HEK293 (cell line): ENCODE measurements around the gene BDNF.

Source experiments
- CTCF ChIA-PET: fragments of 350-600 bp; formaldehyde crosslinking; extraction: SDS; loops from one replicate; lab custom pipeline; 2021; ENCODE audit warnings: antibody characterized with exemption; lab: Yijun Ruan, JAX
- POLR2A ChIA-PET: fragments of 300-600 bp; formaldehyde crosslinking; extraction: SDS; loops from one replicate; lab custom pipeline; 2020; ENCODE audit warnings: antibody characterized with exemption, inconsistent platforms; lab: Yijun Ruan, JAX
- H3K27ac ChIP-seq: fragments of 200-500 bp; sonication (Bioruptor generic); 2 replicates; pipeline ENCODE4 v1.5.1; 2014; ENCODE audit warnings: low read depth, low read length, control low read depth, inconsistent platforms; ENCODE audit errors: extremely low read depth
- H3K36me3 ChIP-seq, 2 experiments: fragments of 200-500 bp in 1 of 2; sonication (Bioruptor generic) in 1 of 2; 1 replicate in 1 of 2; 2 replicates in 1 of 2; pipeline ENCODE4 v1.5.1; 2014 to 2017; ENCODE audit warnings: inconsistent platforms in 2 of 2, low read length in 2 of 2; ENCODE audit not compliant: control insufficient read depth in 2 of 2, insufficient read depth in 1 of 2
- H3K4me1 ChIP-seq: fragments of 200-500 bp; sonication (Bioruptor generic); 2 replicates; pipeline ENCODE4 v1.5.1; 2014; ENCODE audit warnings: mild to moderate bottlenecking, low read length, inconsistent platforms; ENCODE audit not compliant: control insufficient read depth, insufficient read depth
- H3K4me3 ChIP-seq: 2 replicates; pipeline ENCODE4 v1.5.1; 2011; ENCODE audit warnings: low read depth, mild to moderate bottlenecking, control low read depth, low read length, moderate library complexity
- H3K9me3 ChIP-seq: fragments of 200-500 bp; sonication (Bioruptor generic); 2 replicates; pipeline ENCODE4 v1.5.1; 2014; ENCODE audit warnings: low read depth, low read length, inconsistent platforms; ENCODE audit not compliant: control insufficient read depth, insufficient read depth
- KLF1 ChIP-seq: fragments of 450-650 bp; formaldehyde crosslinking; IDR thresholded peaks from 2 replicates; pipeline ENCODE4 v1.5.1; 2016; ENCODE audit warnings: missing biosample characterization, missing genetic modification characterization
- KLF17 ChIP-seq: fragments of 450-650 bp; formaldehyde crosslinking; IDR thresholded peaks from 2 replicates; pipeline ENCODE4 v1.5.1; 2016; ENCODE audit warnings: missing biosample characterization, missing genetic modification characterization
- KLF7 ChIP-seq: fragments of 450-650 bp; formaldehyde crosslinking; IDR thresholded peaks from 2 replicates; pipeline ENCODE4 v1.5.1; 2016; ENCODE audit warnings: missing biosample characterization, missing genetic modification characterization, borderline replicate concordance
- SP7 ChIP-seq: fragments of 450-650 bp; formaldehyde crosslinking; IDR thresholded peaks from 2 replicates; pipeline ENCODE4 v1.5.1; 2016; ENCODE audit warnings: missing biosample characterization, missing genetic modification characterization
- ZBTB48 ChIP-seq: fragments of 450-650 bp; formaldehyde crosslinking; IDR thresholded peaks from 2 replicates; pipeline ENCODE4 v1.5.1; 2016; ENCODE audit warnings: missing biosample characterization, missing genetic modification characterization
- ZBTB7A ChIP-seq: fragments of 450-650 bp; formaldehyde crosslinking; IDR thresholded peaks from 2 replicates; pipeline ENCODE4 v1.5.1; 2016; ENCODE audit warnings: low read depth, missing biosample characterization, missing genetic modification characterization
- ZEB2 ChIP-seq: fragments of 450-650 bp; formaldehyde crosslinking; IDR thresholded peaks from 2 replicates; pipeline ENCODE4 v1.5.1; 2016; ENCODE audit warnings: missing biosample characterization, missing genetic modification characterization
- ZFP69B ChIP-seq: fragments of 450-650 bp; formaldehyde crosslinking; IDR thresholded peaks from 2 replicates; pipeline ENCODE4 v1.5.1; 2016; ENCODE audit warnings: missing biosample characterization, missing genetic modification characterization
- ZNF121 ChIP-seq: fragments of 450-650 bp; formaldehyde crosslinking; IDR thresholded peaks from 2 replicates; pipeline ENCODE4 v1.5.1; 2016; ENCODE audit warnings: missing biosample characterization, missing genetic modification characterization
- ZNF146 ChIP-seq: fragments of 450-650 bp; formaldehyde crosslinking; IDR thresholded peaks from 2 replicates; pipeline ENCODE4 v1.5.1; 2016; ENCODE audit warnings: missing biosample characterization, missing genetic modification characterization
- ZNF184 ChIP-seq: fragments of 450-650 bp; IDR thresholded peaks from 2 replicates; pipeline ENCODE4 v1.5.1; 2018; ENCODE audit warnings: missing biosample characterization, mild to moderate bottlenecking, missing genetic modification characterization
- ZNF2 ChIP-seq: fragments of 450-650 bp; formaldehyde crosslinking; IDR thresholded peaks from 2 replicates; pipeline ENCODE4 v1.5.1; 2016; ENCODE audit warnings: missing biosample characterization, missing genetic modification characterization
- ZNF202 ChIP-seq: fragments of 450-650 bp; formaldehyde crosslinking; IDR thresholded peaks from 2 replicates; pipeline ENCODE4 v1.5.1; 2016; ENCODE audit warnings: missing biosample characterization, missing genetic modification characterization, borderline replicate concordance
- ZNF214 ChIP-seq: fragments of 450-650 bp; formaldehyde crosslinking; IDR thresholded peaks from 2 replicates; pipeline ENCODE4 v1.5.1; 2017; ENCODE audit warnings: missing biosample characterization, mild to moderate bottlenecking, missing genetic modification characterization, borderline replicate concordance
- ZNF280C ChIP-seq: fragments of 450-650 bp; formaldehyde crosslinking; IDR thresholded peaks from 2 replicates; pipeline ENCODE4 v1.5.1; 2016; ENCODE audit warnings: missing biosample characterization, missing genetic modification characterization
- ZNF302 ChIP-seq: fragments of 450-650 bp; formaldehyde crosslinking; IDR thresholded peaks from 2 replicates; pipeline ENCODE4 v1.5.1; 2016; ENCODE audit warnings: missing biosample characterization, missing genetic modification characterization, low read depth
- ZNF350 ChIP-seq: fragments of 450-650 bp; formaldehyde crosslinking; IDR thresholded peaks from 2 replicates; pipeline ENCODE4 v1.5.0; 2017; ENCODE audit warnings: missing biosample characterization, mild to moderate bottlenecking, missing genetic modification characterization
- ZNF416 ChIP-seq: fragments of 450-650 bp; formaldehyde crosslinking; IDR thresholded peaks from 2 replicates; pipeline ENCODE4 v1.5.1; 2016; ENCODE audit warnings: missing biosample characterization, missing genetic modification characterization
- ZNF555 ChIP-seq: fragments of 450-650 bp; formaldehyde crosslinking; conservative IDR thresholded peaks from 2 replicates; pipeline ENCODE4 v1.5.1; 2017; ENCODE audit warnings: missing biosample characterization, mild to moderate bottlenecking, missing genetic modification characterization, inconsistent platforms
- ZNF621 ChIP-seq: fragments of 450-650 bp; formaldehyde crosslinking; IDR thresholded peaks from 2 replicates; pipeline ENCODE4 v1.5.1; 2017; ENCODE audit warnings: missing biosample characterization, missing genetic modification characterization
- ZNF639 ChIP-seq: fragments of 450-650 bp; formaldehyde crosslinking; IDR thresholded peaks from 2 replicates; pipeline ENCODE4 v1.5.1; 2016; ENCODE audit warnings: missing biosample characterization, missing genetic modification characterization
- ZNF792 ChIP-seq: fragments of 450-650 bp; formaldehyde crosslinking; IDR thresholded peaks from 2 replicates; pipeline ENCODE4 v1.5.1; 2016; ENCODE audit warnings: missing biosample characterization, missing genetic modification characterization

Gene BDNF

GRCh38 chr11:27660171-27660570, 40.1 kb downstream of the BDNF start (continued):
- TF ChIP-seq KLF17: no peak
- no peak for TF ChIP-seq ZBTB48

GRCh38 chr11:27658535-27659236, 41.6 kb downstream of the BDNF start:
- POLR2A ChIA-PET: no interaction called here
- H3K4me1 ChIP-seq: no peaks in the 10 kb centered on the region

GRCh38 chr11:27656806-27657483, 43.3 kb downstream of the BDNF start:
- H3K27ac ChIP-seq: no peak overlapping the region
- CTCF ChIA-PET: no interaction called here
- no peak overlapping the region for H3K4me3 ChIP-seq
- H3K9me3 ChIP-seq: no peaks in the 10 kb centered on the region
- no peaks in the 10 kb centered on the region for H3K36me3 ChIP-seq
- POLR2A ChIA-PET: no interaction called here
- H3K4me1 ChIP-seq: no peaks in the 10 kb centered on the region
- TF ChIP-seq ZNF792 (tag by site-specific recombination) (no peak), ZNF555 (tag by site-specific recombination) (no peak), SP7 (tag by site-specific recombination) (no peak), ZBTB7A (tag by site-specific recombination) (no peak), ZNF350 (no peak), ZNF214 (tag by site-specific recombination) (no peak)

More at GRCh38 chr11:27658535-27659236, 41.6 kb downstream of the BDNF start:
- H3K4me3 ChIP-seq: no peak overlapping the region
- no peaks in the 10 kb centered on the region for H3K36me3 ChIP-seq
- CTCF ChIA-PET: no interaction called here
- no peaks in the 10 kb centered on the region for H3K9me3 ChIP-seq
- no peak overlapping the region for H3K27ac ChIP-seq
- TF ChIP-seq ZNF121 (tag by site-specific recombination) (no peak), ZNF146 (no peak), ZFP69B (tag by site-specific recombination) (no peak), ZNF280C (no peak), KLF1 (no peak), ZNF416 (no peak), ZNF302 (tag by site-specific recombination) (no peak), KLF7 (tag by site-specific recombination) (no peak), ZEB2 (no peak), ZNF184 (no peak)
- TF ChIP-seq, all 188 proteins: peak for 0

- H3K4me3 ChIP-seq: no peak overlapping the region
- no peaks in the 10 kb centered on the region for H3K36me3 ChIP-seq
- H3K9me3 ChIP-seq: no peaks in the 10 kb centered on the region
- CTCF ChIA-PET: no interaction called here
- no peaks in the 10 kb centered on the region for H3K4me1 ChIP-seq
- POLR2A ChIA-PET: no interaction called here
- TF ChIP-seq ZNF639 (tag by site-specific recombination): no peak
- no peak for TF ChIP-seq ZNF621
- TF ChIP-seq ZNF416: no peak
- TF ChIP-seq ZNF202: no peak
- no peak for TF ChIP-seq ZNF2 (tag by site-specific recombination)
- TF ChIP-seq ZNF146: no peak
- no peak overlapping the region for H3K27ac ChIP-seq
These were observed 43.9 kb downstream of the BDNF start for GRCh38 chr11:27656320-27656719.
